Activated naive CD4-positive, alpha-beta T cell (primary cell): Measurements from ENCODE around the gene COL7A1.

Experiments used
- DNase-seq, 4 experiments: peaks; one replicate each; lab custom pipeline; 2025; lab: John Stamatoyannopoulos, UW

Gene COL7A1

GRCh38 chr3:48619541-48620524 lies 24.7 kb upstream of the COL7A1 start:
- DNase-seq: no peak

GRCh38 chr3:48617559-48617958 lies 22.4 kb upstream of the COL7A1 start:
- DNase-seq: no peak

GRCh38 chr3:48614044-48614443 lies 18.9 kb upstream of the COL7A1 start:
- no peak for DNase-seq

GRCh38 chr3:48612309-48612708 lies 17.2 kb upstream of the COL7A1 start:
- no peak for DNase-seq

- DNase-seq: peak; percentile 76 to 89 (median 80)
Measured at GRCh38 chr3:48609088-48610005, 14.2 kb upstream of the COL7A1 start, which contains the start of gene UQCRC1. TSS of gene UQCRC1 (minus strand) at chr3:48609646. CDS start at chr3:48609620, 26 bp downstream.

GRCh38 chr3:48607519-48607918 lies 12.4 kb upstream of the COL7A1 start:
- DNase-seq: no peak

GRCh38 chr3:48601622-48601994 lies 6.5 kb upstream of the COL7A1 start:
- DNase-seq: no peak

GRCh38 chr3:48600711-48601621 lies 5.8 kb upstream of the COL7A1 start:
- DNase-seq: no peak

- DNase-seq: no peak
Measured at GRCh38 chr3:48599509-48600285, 4.6 kb upstream of the COL7A1 start.

GRCh38 chr3:48599077-48599501 lies 4.0 kb upstream of the COL7A1 start:
- DNase-seq: no peak

GRCh38 chr3:48598323-48599076 lies 3.4 kb upstream of the COL7A1 start:
- no peak for DNase-seq

- DNase-seq: no peak
Measured at GRCh38 chr3:48597408-48597800, 2.3 kb upstream of the COL7A1 start.

- no peak for DNase-seq
Measured at GRCh38 chr3:48596676-48597407, 1.7 kb upstream of the COL7A1 start.

- DNase-seq: no peak
Measured at GRCh38 chr3:48596157-48596556, 1.0 kb upstream of the COL7A1 start.

- no peak for DNase-seq
Measured at GRCh38 chr3:48595526-48596121, 495 bp upstream of the COL7A1 start.

- no peak for DNase-seq
Measured at GRCh38 chr3:48594417-48595049, 596 bp downstream of the COL7A1 start.

- DNase-seq: no peak
Measured at GRCh38 chr3:48593337-48593736, 1.8 kb downstream of the COL7A1 start.

GRCh38 chr3:48592519-48593087 lies 2.5 kb downstream of the COL7A1 start:
- no peak for DNase-seq
